HG02759 (cell line): ENCODE results near the gene RPL7A.
A peak's percentile ranks its signal among the peaks of the same experiment; 100 is the strongest.
"Not testable (repeated sequence)": the region's sequence is repeated elsewhere in the genome, so short reads cannot be mapped to it uniquely, and the experiment has no call there.

Experiments
- ATAC-seq: cut with Tn5 transposase; IDR thresholded peaks from one replicate; pipeline ENCODE4 v1.9.1; 2021; ENCODE audit warnings: mild to moderate bottlenecking, moderate library complexity; ENCODE audit not compliant: unreplicated experiment

RPL7A gene

GRCh38 chr9:133327834-133328484 lies 20.1 kb upstream of the RPL7A start:
- ATAC-seq, result no peak

- ATAC-seq, result not testable (repeated sequence)
Measured at GRCh38 chr9:133329306-133330156, 18.5 kb upstream of the RPL7A start.

GRCh38 chr9:133331221-133331620 lies 16.8 kb upstream of the RPL7A start:
- no peak for ATAC-seq

- ATAC-seq, result no peak
Measured at GRCh38 chr9:133331641-133332380, 16.2 kb upstream of the RPL7A start.

GRCh38 chr9:133332381-133332730 lies 15.7 kb upstream of the RPL7A start:
- ATAC-seq, result no peak

GRCh38 chr9:133333011-133333410 lies 15.0 kb upstream of the RPL7A start:
- no peak for ATAC-seq

GRCh38 chr9:133333566-133333965 lies 14.5 kb upstream of the RPL7A start:
- ATAC-seq, result no peak

- ATAC-seq, result no peak
Measured at GRCh38 chr9:133334161-133334560, 13.9 kb upstream of the RPL7A start.

GRCh38 chr9:133334888-133335287 lies 13.1 kb upstream of the RPL7A start:
- not testable (repeated sequence) for ATAC-seq

- peak; percentile 92 for ATAC-seq
Measured at GRCh38 chr9:133335924-133336811, 11.8 kb upstream of the RPL7A start, which contains the start of gene SURF6. Gene SURF6 (minus strand): TSS chr9:133336188. CDS start chr9:133336132, 56 bp downstream.

- ATAC-seq, result no peak
Measured at GRCh38 chr9:133339641-133340040, 8.4 kb upstream of the RPL7A start.

GRCh38 chr9:133340256-133340655 lies 7.8 kb upstream of the RPL7A start:
- no peak for ATAC-seq

- ATAC-seq, result no peak
Measured at GRCh38 chr9:133340916-133341315, 7.1 kb upstream of the RPL7A start.

- no peak for ATAC-seq
Measured at GRCh38 chr9:133341369-133342068, 6.5 kb upstream of the RPL7A start.

- no peak for ATAC-seq
Measured at GRCh38 chr9:133342069-133342406, 6.0 kb upstream of the RPL7A start.

- ATAC-seq, result no peak
Measured at GRCh38 chr9:133342570-133342969, 5.4 kb upstream of the RPL7A start.

- no peak for ATAC-seq
Measured at GRCh38 chr9:133344071-133344470, 3.9 kb upstream of the RPL7A start.

- no peak for ATAC-seq
Measured at GRCh38 chr9:133344979-133345378, 3.0 kb upstream of the RPL7A start.

- ATAC-seq, result no peak
Measured at GRCh38 chr9:133345596-133345995, 2.4 kb upstream of the RPL7A start.
